GM23338 (cell line): ENCODE results near the gene P4HA1. TPM values are rescaled to one million over a fixed set of nuclear protein-coding genes. Genes with fewer than 3 reads are reported as not detected.

ENCODE experiments used
- ETS1 ChIP-seq: IDR thresholded peaks from 2 replicates; pipeline ENCODE4 v1.6.1; 2016; ENCODE audit warnings: antibody characterized with exemption
- EZH2 ChIP-seq: fragments of 200-600 bp; sonication (generic); IDR thresholded peaks from one replicate; pipeline ENCODE4 v1.8.0; 2017; ENCODE audit warnings: antibody characterized with exemption, mild to moderate bottlenecking, low read depth; ENCODE audit not compliant: unreplicated experiment
- JUNB ChIP-seq: IDR thresholded peaks from one replicate; pipeline ENCODE4 v1.6.1; 2016; ENCODE audit warnings: antibody characterized with exemption; ENCODE audit not compliant: unreplicated experiment
- POLR2AphosphoS5 ChIP-seq: IDR thresholded peaks from 2 replicates; pipeline ENCODE4 v1.6.1; 2016; ENCODE audit warnings: antibody characterized with exemption, low read depth
- ZNF114 ChIP-seq: fragments of 250-450 bp; sonication (Bioruptor Pico); IDR thresholded peaks from 2 replicates; pipeline ENCODE4 v1.5.0; 2020; ENCODE audit warnings: mild to moderate bottlenecking, moderate library complexity
- polyA plus RNA-seq: library from polyadenylated mRNA; unstranded; fragments of >200 nt; fragmentation: Nextera tagmentation; extraction: Ambion mirVana; gene quantifications from 2 replicates; pipeline ENCODE4 v1.2.1, GENCODE V29; 2016
- total RNA-seq: library from RNA; depleted of rRNA; stranded (reverse); fragments of >200 nt; shearing (Covaris generic); gene quantifications from 2 replicates; pipeline ENCODE4 v1.2.3, GENCODE V29; 2014
- TF ChIP-seq, protein P1 (sequence below): fragments of 250-450 bp; sonication (Bioruptor Pico); IDR thresholded peaks from 2 replicates; pipeline ENCODE4 v1.5.0; 2020; ENCODE audit warnings: mild to moderate bottlenecking, moderate library complexity
- TF ChIP-seq, protein P2 (sequence below), 2 experiments: fragments of 200-600 bp in 1 of 2; sonication (generic) in 1 of 2; conservative IDR thresholded peaks; 2 replicates each; pipeline versions ENCODE4 v1.5.1 to v1.6.1; 2016 to 2017; ENCODE audit warnings: antibody characterized with exemption in 2 of 2, low read depth in 2 of 2, mild to moderate bottlenecking in 2 of 2, moderate library complexity in 1 of 2

P4HA1 gene
- total and polyA plus RNA-seq, 2 experiments from 2014 or later = 26.4 to 27.1 TPM

DNA sequence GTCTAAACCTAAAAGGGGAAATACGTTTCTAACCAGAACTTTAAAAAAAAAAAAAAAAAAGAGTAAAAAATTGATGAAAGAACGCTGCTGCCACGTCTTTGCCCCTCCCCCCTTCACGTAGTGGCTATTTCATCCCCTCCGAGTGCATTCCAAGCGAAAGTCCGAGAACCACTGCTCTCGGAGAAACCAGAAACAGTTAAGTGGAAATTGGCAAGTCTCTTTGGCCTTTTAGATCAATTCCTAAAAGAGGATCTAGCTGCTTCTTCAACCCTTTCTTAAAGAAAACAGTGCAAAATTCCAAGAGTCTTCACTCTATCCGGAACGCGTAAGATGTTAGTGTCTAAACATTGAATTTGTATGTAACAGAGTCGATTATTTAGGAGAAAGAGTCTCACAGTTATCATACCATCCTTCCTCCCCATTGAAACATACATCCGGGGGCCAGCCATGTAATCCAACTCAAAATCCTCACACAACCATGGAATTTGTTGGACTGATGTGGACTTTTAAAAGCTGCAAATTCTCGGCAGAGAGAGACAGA lies 1.1 kb downstream of the P4HA1 start (continued):
- TF ChIP-seq, protein P1, sequence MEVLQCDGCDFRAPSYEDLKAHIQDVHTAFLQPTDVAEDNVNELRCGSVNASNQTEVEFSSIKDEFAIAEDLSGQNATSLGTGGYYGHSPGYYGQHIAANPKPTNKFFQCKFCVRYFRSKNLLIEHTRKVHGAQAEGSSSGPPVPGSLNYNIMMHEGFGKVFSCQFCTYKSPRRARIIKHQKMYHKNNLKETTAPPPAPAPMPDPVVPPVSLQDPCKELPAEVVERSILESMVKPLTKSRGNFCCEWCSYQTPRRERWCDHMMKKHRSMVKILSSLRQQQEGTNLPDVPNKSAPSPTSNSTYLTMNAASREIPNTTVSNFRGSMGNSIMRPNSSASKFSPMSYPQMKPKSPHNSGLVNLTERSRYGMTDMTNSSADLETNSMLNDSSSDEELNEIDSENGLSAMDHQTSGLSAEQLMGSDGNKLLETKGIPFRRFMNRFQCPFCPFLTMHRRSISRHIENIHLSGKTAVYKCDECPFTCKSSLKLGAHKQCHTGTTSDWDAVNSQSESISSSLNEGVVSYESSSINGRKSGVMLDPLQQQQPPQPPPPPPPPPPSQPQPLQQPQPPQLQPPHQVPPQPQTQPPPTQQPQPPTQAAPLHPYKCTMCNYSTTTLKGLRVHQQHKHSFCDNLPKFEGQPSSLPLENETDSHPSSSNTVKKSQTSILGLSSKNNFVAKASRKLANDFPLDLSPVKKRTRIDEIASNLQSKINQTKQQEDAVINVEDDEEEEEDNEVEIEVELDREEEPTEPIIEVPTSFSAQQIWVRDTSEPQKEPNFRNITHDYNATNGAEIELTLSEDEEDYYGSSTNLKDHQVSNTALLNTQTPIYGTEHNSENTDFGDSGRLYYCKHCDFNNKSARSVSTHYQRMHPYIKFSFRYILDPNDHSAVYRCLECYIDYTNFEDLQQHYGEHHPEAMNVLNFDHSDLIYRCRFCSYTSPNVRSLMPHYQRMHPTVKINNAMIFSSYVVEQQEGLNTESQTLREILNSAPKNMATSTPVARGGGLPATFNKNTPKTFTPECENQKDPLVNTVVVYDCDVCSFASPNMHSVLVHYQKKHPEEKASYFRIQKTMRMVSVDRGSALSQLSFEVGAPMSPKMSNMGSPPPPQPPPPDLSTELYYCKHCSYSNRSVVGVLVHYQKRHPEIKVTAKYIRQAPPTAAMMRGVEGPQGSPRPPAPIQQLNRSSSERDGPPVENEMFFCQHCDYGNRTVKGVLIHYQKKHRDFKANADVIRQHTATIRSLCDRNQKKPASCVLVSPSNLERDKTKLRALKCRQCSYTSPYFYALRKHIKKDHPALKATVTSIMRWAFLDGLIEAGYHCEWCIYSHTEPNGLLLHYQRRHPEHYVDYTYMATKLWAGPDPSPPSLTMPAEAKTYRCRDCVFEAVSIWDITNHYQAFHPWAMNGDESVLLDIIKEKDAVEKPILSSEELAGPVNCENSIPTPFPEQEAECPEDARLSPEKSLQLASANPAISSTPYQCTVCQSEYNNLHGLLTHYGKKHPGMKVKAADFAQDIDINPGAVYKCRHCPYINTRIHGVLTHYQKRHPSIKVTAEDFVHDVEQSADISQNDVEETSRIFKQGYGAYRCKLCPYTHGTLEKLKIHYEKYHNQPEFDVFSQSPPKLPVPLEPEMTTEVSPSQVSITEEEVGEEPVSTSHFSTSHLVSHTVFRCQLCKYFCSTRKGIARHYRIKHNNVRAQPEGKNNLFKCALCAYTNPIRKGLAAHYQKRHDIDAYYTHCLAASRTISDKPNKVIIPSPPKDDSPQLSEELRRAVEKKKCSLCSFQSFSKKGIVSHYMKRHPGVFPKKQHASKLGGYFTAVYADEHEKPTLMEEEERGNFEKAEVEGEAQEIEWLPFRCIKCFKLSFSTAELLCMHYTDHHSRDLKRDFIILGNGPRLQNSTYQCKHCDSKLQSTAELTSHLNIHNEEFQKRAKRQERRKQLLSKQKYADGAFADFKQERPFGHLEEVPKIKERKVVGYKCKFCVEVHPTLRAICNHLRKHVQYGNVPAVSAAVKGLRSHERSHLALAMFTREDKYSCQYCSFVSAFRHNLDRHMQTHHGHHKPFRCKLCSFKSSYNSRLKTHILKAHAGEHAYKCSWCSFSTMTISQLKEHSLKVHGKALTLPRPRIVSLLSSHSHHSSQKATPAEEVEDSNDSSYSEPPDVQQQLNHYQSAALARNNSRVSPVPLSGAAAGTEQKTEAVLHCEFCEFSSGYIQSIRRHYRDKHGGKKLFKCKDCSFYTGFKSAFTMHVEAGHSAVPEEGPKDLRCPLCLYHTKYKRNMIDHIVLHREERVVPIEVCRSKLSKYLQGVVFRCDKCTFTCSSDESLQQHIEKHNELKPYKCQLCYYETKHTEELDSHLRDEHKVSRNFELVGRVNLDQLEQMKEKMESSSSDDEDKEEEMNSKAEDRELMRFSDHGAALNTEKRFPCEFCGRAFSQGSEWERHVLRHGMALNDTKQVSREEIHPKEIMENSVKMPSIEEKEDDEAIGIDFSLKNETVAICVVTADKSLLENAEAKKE (CRISPR knock-in tag) = no peak
- TF ChIP-seq ETS1 (no peak), JUNB (no peak), EZH2 (no peak), POLR2AphosphoS5 (no peak), ZNF114 (CRISPR knock-in tag) (no peak)
- TF ChIP-seq, protein P2, sequence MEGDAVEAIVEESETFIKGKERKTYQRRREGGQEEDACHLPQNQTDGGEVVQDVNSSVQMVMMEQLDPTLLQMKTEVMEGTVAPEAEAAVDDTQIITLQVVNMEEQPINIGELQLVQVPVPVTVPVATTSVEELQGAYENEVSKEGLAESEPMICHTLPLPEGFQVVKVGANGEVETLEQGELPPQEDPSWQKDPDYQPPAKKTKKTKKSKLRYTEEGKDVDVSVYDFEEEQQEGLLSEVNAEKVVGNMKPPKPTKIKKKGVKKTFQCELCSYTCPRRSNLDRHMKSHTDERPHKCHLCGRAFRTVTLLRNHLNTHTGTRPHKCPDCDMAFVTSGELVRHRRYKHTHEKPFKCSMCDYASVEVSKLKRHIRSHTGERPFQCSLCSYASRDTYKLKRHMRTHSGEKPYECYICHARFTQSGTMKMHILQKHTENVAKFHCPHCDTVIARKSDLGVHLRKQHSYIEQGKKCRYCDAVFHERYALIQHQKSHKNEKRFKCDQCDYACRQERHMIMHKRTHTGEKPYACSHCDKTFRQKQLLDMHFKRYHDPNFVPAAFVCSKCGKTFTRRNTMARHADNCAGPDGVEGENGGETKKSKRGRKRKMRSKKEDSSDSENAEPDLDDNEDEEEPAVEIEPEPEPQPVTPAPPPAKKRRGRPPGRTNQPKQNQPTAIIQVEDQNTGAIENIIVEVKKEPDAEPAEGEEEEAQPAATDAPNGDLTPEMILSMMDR (conservative IDR thresholded peaks at IDR 0.05; ENCODE audit: low read depth in 2 of 2) = no peak
